Jurkat, Clone E6-1 (cell line): ENCODE data around the gene TBC1D2.

Source experiments
- DNase-seq: peaks from one replicate; pipeline ENCODE4 v3.0.0-alpha.2; 2011; ENCODE audit warnings: low read depth, low spot score
- H3K4me3 ChIP-seq: 2 replicates; pipeline ENCODE4 v1.5.1; 2011; ENCODE audit warnings: mild to moderate bottlenecking, low read length, control low read depth, moderate library complexity

Gene TBC1D2

DNA sequence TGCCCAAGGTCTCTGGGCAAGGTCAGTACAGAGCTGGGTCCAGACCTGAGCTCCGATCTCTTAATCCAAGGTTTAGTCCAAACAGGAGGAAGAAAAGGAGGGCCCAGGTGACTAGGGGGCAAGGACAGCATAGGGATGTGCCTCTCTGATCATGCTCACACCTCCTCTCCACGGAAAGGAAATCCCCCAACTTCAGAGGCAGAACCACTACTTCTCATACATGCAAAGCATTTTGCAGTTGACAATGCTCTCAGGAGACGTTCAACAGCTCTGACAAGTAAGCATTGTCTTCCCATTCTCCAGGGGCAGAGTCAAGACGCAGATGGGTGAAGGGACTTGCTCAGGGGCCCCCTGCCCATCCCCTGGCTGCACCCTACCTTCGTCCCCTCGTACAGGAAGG, 54.3 kb downstream of the TBC1D2 start:
- H3K4me3 ChIP-seq, result no peak overlapping the region
- no peak for DNase-seq

- no peak for DNase-seq
- H3K4me3 ChIP-seq, result no peak overlapping the region
Observed at GRCh38 chr9:98199388-98200033, 55.9 kb downstream of the TBC1D2 start.

DNA sequence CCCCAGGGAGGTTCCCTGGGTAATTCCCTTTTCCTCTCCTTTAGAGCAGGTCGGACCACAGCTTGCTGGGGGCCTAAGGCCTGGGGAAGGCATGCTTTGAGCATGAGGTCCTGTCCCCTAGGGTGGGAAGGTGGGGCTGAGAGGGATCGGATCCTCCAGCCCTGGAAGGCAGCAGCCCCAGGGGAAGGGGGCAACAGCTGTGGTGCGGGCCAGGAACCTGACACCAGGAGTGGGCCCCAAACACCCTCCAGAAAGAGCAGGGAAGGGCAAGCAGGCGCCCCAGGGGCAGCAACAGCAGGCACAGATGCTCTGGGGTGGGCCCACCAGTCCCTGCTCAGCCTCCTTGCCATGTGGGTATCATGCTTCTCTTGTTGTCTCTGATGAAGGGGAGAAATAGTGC, 59.8 kb downstream of the TBC1D2 start:
- DNase-seq, result no peak
- H3K4me3 ChIP-seq, result no peak overlapping the region

DNA sequence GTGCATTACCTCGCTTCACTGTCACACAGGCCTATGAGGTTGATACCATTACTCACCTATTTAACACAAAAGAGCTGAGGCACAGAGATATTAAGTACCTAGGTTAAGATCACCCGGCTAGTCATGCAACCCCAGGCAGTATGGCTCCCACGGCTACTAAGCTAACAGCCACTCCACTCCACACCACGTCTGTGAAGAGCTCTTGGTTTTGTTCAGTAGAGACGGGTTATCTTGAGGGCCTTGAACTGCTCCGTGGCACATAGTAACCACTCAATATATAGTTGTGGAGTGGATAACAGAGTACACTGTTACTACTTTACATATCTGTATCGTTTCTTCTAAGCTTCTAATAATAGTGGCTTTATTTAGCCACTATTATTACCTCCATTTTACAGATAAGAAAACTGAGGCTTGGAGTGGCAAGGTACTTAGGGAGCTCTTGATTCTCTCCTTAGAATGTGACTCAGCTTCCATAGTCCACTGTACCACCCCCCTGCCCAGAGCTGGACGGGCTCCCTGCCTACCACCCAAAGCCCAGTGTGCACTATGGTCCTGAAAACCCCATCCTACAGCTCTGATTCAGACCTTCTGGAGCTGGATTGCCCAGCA, 62.0 kb downstream of the TBC1D2 start:
- DNase-seq, result no peak
- H3K4me3 ChIP-seq, result peak overlapping the region; percentile 62

DNA sequence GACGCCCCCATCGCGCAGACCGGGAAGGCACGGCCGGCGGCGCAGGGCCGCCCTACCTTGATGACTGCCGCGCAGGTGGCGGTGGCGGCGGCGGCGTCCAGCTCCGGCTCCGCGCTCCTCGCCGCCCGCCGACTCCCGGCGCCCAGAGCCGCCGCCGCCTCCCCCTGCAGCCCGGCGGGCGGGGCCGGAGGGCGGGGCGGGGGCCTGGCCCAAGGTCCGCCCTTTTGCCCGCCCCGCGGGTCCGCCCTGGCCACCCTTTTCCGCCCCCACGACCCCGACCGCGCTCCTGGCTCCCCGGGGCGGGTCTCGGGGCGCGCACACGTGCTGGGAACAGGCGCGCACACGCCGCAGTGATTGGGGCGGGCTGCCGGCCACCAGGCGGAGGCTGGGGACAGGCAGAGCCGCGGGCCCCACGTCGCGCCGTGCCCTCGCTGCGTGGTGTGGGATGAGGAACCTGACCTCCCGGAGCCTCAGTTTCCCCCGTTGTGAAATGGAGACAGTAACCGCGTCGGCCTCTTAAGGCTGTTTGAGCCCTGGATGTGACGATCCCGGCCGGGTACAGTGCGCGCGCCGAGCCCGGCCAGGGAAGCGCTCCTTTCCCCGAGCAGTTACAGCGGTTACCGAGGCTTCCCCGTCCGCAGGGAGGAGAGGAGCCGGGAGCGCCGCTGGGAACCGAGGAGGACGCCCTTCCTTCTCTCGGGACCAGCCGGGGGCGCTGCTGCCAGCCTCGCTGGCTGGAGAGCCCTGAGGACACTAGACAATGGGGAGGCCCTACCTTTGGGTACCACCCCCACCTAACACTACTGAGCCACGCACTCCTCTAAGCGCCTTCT, 62.7 kb downstream of the TBC1D2 start, which contains the start of gene CORO2A:
CORO2A (minus strand) TSS at position 135 of the 833 bp plus-strand sequence. CDS start 34,977 bp downstream, outside the sequence.
- H3K4me3 ChIP-seq, result peak within 1 kb of the TSS; percentile 62
- peak; percentile 47 for DNase-seq

GRCh38 chr9:98191671-98192502, 63.6 kb downstream of the TBC1D2 start:
- peak overlapping the region; percentile 62 for H3K4me3 ChIP-seq
- DNase-seq, result no peak

DNA sequence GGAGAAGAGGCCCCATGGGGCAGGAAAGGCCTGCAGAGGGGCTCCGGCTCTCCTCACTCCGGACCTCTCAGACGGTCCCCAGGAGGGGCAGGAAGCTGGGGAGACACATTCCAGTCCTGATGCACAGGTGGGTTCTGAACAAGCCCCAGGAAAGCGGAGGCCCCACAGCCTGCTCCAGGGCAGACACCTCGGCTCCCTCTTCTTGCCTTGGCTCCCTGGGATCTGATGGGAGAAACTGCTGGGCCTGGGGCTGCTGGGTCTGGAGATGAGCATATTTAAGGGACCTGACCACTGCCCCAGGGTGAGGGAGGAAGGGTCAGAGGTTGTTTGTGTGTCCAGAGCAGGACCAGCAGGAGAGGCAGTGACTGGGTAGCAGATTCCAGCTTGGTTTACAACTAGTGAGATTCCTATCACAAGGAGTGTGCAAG, 64.3 kb downstream of the TBC1D2 start:
- DNase-seq, result no peak
- no peak overlapping the region for H3K4me3 ChIP-seq

DNA sequence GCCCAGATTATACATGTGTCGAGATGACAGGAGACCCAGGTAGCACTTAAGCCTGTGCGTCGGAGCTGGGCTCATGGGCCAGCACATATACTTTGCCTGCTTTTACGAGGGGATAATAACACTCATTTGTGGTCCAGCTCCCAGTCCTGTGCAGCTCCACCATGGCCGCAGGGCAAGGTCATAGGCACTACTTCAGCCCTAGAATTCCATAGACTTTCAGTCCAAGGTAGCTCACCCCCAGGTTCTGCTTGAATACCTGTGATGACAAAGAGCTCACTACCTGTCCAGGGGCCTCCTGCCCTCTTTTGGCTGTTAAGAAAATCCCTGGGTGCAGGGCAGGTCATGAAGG, 64.7 kb downstream of the TBC1D2 start:
- H3K4me3 ChIP-seq, result no peak overlapping the region

GRCh38 chr9:98189412-98189811, 66.0 kb downstream of the TBC1D2 start:
- no peak for DNase-seq
- H3K4me3 ChIP-seq, result no peak overlapping the region

More for the DNA sequence above, 64.7 kb downstream of the TBC1D2 start:
- DNase-seq, result no peak

DNA sequence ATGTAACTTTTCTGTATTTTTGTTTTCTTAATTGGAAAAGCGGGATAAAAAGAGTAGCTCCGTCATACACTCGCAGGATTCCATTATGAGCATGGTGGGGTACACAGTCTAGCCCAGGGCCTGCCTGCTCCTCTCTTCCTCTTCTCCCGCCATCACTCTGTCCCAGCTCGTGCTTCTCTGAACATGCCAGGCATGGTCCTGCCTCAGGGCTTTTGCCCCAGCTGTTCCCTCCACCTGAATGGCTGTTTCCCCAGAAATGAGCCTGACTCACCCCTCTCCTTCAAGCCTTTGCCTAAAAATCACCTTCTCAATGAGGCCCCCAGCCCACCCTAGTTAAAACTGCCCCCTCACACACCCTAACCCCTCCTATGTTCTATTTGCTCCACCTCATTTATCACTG, 67.5 kb downstream of the TBC1D2 start:
- H3K4me3 ChIP-seq, result no peak overlapping the region
- DNase-seq, result no peak

DNA sequence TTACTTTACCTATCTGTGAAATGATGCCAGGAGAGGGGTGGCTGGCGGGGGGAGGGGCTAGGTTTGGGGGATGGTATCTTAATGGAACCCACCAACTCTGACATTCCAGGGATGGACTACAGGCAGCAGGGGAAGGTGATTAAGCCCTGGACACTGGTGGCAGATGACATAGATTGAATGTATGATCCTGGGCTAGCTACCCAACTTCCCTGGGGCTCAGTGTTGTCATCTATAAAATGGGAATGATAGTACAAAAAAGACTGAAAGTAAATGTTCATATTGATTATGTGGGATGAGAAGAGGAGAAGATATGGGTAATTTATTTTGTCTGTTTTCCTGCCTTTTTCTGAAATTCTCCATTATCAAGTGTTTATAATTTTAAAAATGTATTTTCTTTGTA, 69.2 kb downstream of the TBC1D2 start:
- H3K4me3 ChIP-seq, result no peak overlapping the region
- no peak for DNase-seq

DNA sequence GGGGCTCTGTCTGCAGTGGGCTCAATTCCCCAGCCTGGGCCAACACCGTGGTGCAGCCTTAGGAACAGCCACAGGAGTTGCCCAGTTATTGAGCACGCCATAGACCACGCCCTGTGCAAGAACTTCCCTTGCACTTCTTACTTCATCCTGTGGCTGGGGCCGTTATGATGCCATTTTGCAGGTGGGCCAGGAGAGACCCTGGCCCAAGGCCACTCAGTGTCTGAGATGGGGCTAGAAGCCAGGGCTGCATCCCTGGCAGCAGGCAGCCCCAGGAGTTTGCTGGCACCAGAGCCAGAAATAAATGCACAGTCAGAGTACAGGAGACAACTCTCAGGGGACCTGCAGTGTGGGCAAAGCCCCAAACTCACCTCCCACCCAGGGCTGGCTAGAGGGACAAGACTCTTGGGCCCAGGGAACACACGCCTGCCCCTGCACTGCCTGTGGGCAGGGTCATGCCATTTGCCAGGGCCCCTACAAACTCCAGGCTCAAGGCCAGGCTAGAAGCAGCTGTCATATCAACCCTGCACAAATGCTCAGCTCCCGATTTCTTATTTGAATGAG, 69.8 kb downstream of the TBC1D2 start:
- no peak for DNase-seq
- no peak overlapping the region for H3K4me3 ChIP-seq

DNA sequence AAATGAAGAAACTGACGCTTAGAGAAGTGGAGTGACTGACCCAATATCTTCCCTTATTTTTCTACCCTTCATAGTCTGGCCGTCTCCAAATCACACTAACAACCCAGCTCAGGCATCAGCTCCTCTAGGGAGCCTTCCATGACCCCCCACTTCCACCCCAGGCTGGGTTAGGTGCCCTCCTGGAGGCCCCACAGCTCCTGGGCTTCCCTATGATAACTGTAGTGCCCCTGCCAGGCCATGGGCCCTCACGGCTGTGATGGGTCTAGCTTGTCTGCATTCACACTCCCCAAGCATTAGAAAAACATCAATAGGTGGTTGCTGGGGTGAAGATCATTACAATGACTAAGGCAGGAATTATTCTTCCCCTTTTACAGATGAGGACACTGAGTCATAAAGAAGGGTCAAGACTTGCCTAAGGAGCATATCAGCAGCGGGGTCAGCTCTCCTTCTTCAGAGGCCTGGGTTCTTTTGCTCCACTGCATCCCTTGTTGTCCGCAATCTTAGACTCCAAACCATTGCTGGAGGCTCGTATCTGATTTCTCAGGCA, 70.4 kb downstream of the TBC1D2 start:
- H3K4me3 ChIP-seq, result no peak overlapping the region
- no peak for DNase-seq

DNA sequence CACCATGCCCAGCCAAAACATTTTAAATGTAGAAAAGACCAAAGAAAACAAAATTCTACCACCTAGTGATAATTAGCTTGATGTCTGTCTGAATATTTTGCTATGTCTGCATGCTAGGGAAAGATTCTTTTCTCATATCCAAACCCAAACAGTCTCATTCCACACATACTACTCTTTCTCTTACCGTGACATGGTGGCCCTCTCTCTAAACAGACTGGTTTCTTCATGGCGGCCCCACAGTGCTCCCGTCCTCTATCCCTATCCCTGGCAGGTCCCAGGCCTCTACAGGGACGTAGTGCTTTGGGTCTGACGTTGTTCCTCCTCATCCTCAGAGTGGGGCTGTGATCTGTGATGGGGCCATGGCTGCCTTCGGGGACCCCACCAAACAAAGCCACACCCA, 71.1 kb downstream of the TBC1D2 start:
- no peak overlapping the region for H3K4me3 ChIP-seq
- no peak for DNase-seq

GRCh38 chr9:98182889-98183599, 72.4 kb downstream of the TBC1D2 start:
- no peak overlapping the region for H3K4me3 ChIP-seq
- DNase-seq, result no peak

GRCh38 chr9:98182069-98182820, 73.2 kb downstream of the TBC1D2 start:
- DNase-seq, result no peak
- H3K4me3 ChIP-seq, result no peak overlapping the region

DNA sequence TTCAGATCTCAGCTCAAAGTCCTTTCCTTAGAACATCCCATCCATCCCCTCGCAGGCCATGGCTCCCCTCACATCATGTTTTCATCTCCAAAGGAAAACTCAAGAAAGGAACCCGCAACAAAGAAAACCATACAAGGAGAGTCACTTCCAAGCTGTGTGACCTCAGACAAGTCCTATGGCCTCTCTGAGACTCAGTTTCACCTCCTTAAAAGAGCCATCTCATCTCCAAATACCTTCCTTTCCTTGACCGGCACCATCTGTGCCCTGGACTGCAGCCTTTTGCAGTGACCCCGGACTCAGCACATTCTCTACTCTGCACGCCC, 73.7 kb downstream of the TBC1D2 start:
- DNase-seq, result no peak
- H3K4me3 ChIP-seq, result no peak overlapping the region

GRCh38 chr9:98180996-98181395, 74.5 kb downstream of the TBC1D2 start:
- DNase-seq, result no peak
- no peak overlapping the region for H3K4me3 ChIP-seq
